AG04449 (cell line): ENCODE data around the gene ADAMTS14.

Experiments used
- CTCF ChIA-PET: fragments of 350-600 bp; formaldehyde crosslinking; extraction: SDS; loops from one replicate; lab custom pipeline; 2021; ENCODE audit warnings: antibody characterized with exemption; lab: Yijun Ruan, JAX
- POLR2A ChIA-PET: fragments of 400-600, 350-600 bp; formaldehyde crosslinking; extraction: SDS; loops from one replicate; lab custom pipeline; 2020; ENCODE audit warnings: antibody characterized with exemption, inconsistent platforms; lab: Yijun Ruan, JAX
- DNase-seq: peaks from one replicate; pipeline ENCODE4 v3.0.0-alpha.2; 2010; ENCODE audit warnings: low read depth, low spot score
- H3K4me3 ChIP-seq: 2 replicates; pipeline ENCODE4 v1.5.1; 2011; ENCODE audit warnings: low read depth, mild to moderate bottlenecking, control low read depth, low read length
- CTCF ChIP-seq: IDR thresholded peaks from one replicate; pipeline ENCODE4 v1.5.1; 2011; ENCODE audit warnings: mild to moderate bottlenecking, moderate library complexity, low read length, control low read depth, inconsistent platforms; ENCODE audit not compliant: insufficient read depth; ENCODE audit errors: missing control alignments

ADAMTS14 gene

GRCh38 chr10:70743430-70743788, 71.1 kb downstream of the ADAMTS14 start:
- DNase-seq: no peak
- CTCF ChIA-PET: interaction anchor here (1.5 to 16.5 kb wide), 4 partner anchors 15 to 194 kb away, joined by 3 to 155 read pairs (median 12); no protein-coding TSS in a partner anchor
- POLR2A ChIA-PET: no interaction called here
- H3K4me3 ChIP-seq: no peak overlapping the region
- no peak for TF ChIP-seq CTCF

GRCh38 chr10:70743879-70744278, 71.6 kb downstream of the ADAMTS14 start:
- POLR2A ChIA-PET: no interaction called here
- no peak for DNase-seq
- CTCF ChIA-PET: interaction anchor here (2.4 to 16.5 kb wide), 3 partner anchors 14 to 194 kb away, joined by 6 to 155 read pairs (median 17); no protein-coding TSS in a partner anchor
- no peak for TF ChIP-seq CTCF
- H3K4me3 ChIP-seq: no peak overlapping the region

GRCh38 chr10:70744617-70745143, 72.4 kb downstream of the ADAMTS14 start:
- no peak overlapping the region for H3K4me3 ChIP-seq
- POLR2A ChIA-PET: no interaction called here
- DNase-seq: no peak
- CTCF ChIA-PET: interaction anchor here (3.3 to 16.5 kb wide), 2 partner anchors 14 to 195 kb away, joined by 17 to 155 read pairs; no protein-coding TSS in a partner anchor
- no peak for TF ChIP-seq CTCF

- ChIA-PET CTCF (interaction anchor here (1.4 to 16.5 kb wide), 3 partner anchors 13 to 196 kb away, joined by 3 to 155 read pairs (median 12); no protein-coding TSS in a partner anchor), POLR2A (no interaction called here)
- no peak overlapping the region for H3K4me3 ChIP-seq
- no peak for TF ChIP-seq CTCF
- no peak for DNase-seq
These were observed 73.2 kb downstream of the ADAMTS14 start for GRCh38 chr10:70745555-70745954.

GRCh38 chr10:70747192-70747965, 75.1 kb downstream of the ADAMTS14 start:
- ChIA-PET POLR2A (no interaction called here), CTCF (interaction anchor here (1.1 to 16.5 kb wide), 5 partner anchors 11 to 204 kb away, joined by 3 to 155 read pairs (median 3); no protein-coding TSS in a partner anchor)
- DNase-seq: no peak
- no peak for TF ChIP-seq CTCF
- no peak overlapping the region for H3K4me3 ChIP-seq

- POLR2A ChIA-PET: no interaction called here
- CTCF ChIA-PET: interaction anchor here (1.1 to 16.5 kb wide), 5 partner anchors 10 to 205 kb away, joined by 3 to 155 read pairs (median 3); no protein-coding TSS in a partner anchor
These were observed 76.0 kb downstream of the ADAMTS14 start for GRCh38 chr10:70748305-70748704.

More at GRCh38 chr10:70748305-70748704, 76.0 kb downstream of the ADAMTS14 start:
- DNase-seq: no peak
- H3K4me3 ChIP-seq: no peak overlapping the region
- no peak for TF ChIP-seq CTCF
